ENCODE results near the gene SETBP1. TPM values are rescaled to one million over a fixed set of nuclear protein-coding genes. Genes with fewer than 3 reads are reported as not detected.

SETBP1 gene
- total and polyA plus RNA-seq, 2 of the 13 experiments (the other 11 are each of a cell fraction or from before 2014, with no cell fraction given): 0.18 to 0.65 TPM

- TF ChIP-seq ZNF24 (IDR thresholded peaks at IDR 0.05) (no peak), ZNF740 (CRISPR knock-in tag; IDR thresholded peaks at IDR 0.05) (no peak), HDAC1 (CRISPR knock-in tag; IDR thresholded peaks at IDR 0.05) (peak; percentile 38), ZNF460 (CRISPR knock-in tag; IDR thresholded peaks at IDR 0.05; ENCODE audit: borderline replicate concordance) (no peak), ZNF558 (CRISPR knock-in tag; IDR thresholded peaks at IDR 0.05; ENCODE audit: borderline replicate concordance) (no peak), MXD3 (CRISPR knock-in tag; IDR thresholded peaks at IDR 0.05) (no peak), ZNF577 (CRISPR knock-in tag; IDR thresholded peaks at IDR 0.05; ENCODE audit: borderline replicate concordance, low read depth) (no peak), ZXDC (CRISPR knock-in tag; IDR thresholded peaks at IDR 0.05) (no peak), MLXIP (CRISPR knock-in tag; IDR thresholded peaks at IDR 0.05; ENCODE audit: borderline replicate concordance) (no peak), RXRA (CRISPR knock-in tag; IDR thresholded peaks at IDR 0.05) (peak; percentile 44; the same call in 1 of the 2 replicates), ZNF362 (CRISPR knock-in tag; IDR thresholded peaks at IDR 0.05; ENCODE audit: borderline replicate concordance) (no peak), SUZ12 (IDR thresholded peaks at IDR 0.05; ENCODE audit: low read depth, low read length) (no peak), ETV5 (CRISPR knock-in tag; IDR thresholded peaks at IDR 0.05; ENCODE audit: borderline replicate concordance) (peak; percentile 64; the same call in 1 of the 2 replicates), TEAD2 (CRISPR knock-in tag; IDR thresholded peaks at IDR 0.05) (no peak), ZFP36 (IDR thresholded peaks at IDR 0.05; ENCODE audit: borderline replicate concordance, low read depth, low read length, partially characterized antibody) (no peak), RBFOX2 (IDR thresholded peaks at IDR 0.05; ENCODE audit: low read depth, low read length) (no peak), ZKSCAN1 (IDR thresholded peaks at IDR 0.05; ENCODE audit: low read length) (no peak), ZNF30 (CRISPR knock-in tag; IDR thresholded peaks at IDR 0.05) (no peak), CBX5 (CRISPR knock-in tag; IDR thresholded peaks at IDR 0.05; ENCODE audit: borderline replicate concordance) (no peak; the same call in 1 of the 2 replicates), DNMT1 (CRISPR knock-in tag; IDR thresholded peaks at IDR 0.05) (no peak), NAIF1 (CRISPR knock-in tag; IDR thresholded peaks at IDR 0.05; ENCODE audit: borderline replicate concordance) (no peak)
Measured at GRCh38 chr18:44771956-44772917, 91.5 kb downstream of the SETBP1 start (continued).
